ENCODE results near the gene TAC4. TPM values are rescaled to one million over a fixed set of nuclear protein-coding genes. Genes with fewer than 3 reads are reported as not detected.

The TAC4 gene
- polyA plus RNA-seq, 1 donor (not counting 4 experiments of a cell fraction or from before 2014, with no cell fraction given), result not detected

GRCh38 chr17:49788478-49789242 lies 59.2 kb downstream of the TAC4 start, which contains the start of gene KAT7:
KAT7 (plus strand) TSS chr17:49788681; CDS start chr17:49788835, 154 bp downstream.
- Histone ChIP-seq H3K27ac (ENCODE audit: control insufficient read depth, insufficient read depth, low read length) (peak within 1 kb of the TSS; percentile 99), H3K27me3 (ENCODE audit: control insufficient read depth, extremely low read depth, insufficient read depth, low read length) (no peaks in the 10 kb centered on the region), H3K9me3 (ENCODE audit: control insufficient read depth, low read depth, low read length) (no peaks in the 10 kb centered on the region), H2AFZ (ENCODE audit: control insufficient read depth, low read length) (peak within 1 kb of the TSS; percentile 95), H4K20me1 (ENCODE audit: control insufficient read depth, extremely low read depth, insufficient read depth, low read length) (peaks cover 15% of the 10 kb centered on the region), H3K9me1 (ENCODE audit: control insufficient read depth, extremely low read depth, insufficient read depth, low read length) (peaks cover 2% of the 10 kb centered on the region), H3K4me2 (ENCODE audit: control insufficient read depth, extremely low read depth, insufficient read depth, low read depth, low read length) (peak within 1 kb of the TSS; percentile 95), H3K4me3 (ENCODE audit: control insufficient read depth in 2 of 3, extremely low read depth in 1 of 3, insufficient read depth in 2 of 3, low read depth in 1 of 3, low read length in 3 of 3) (peak within 1 kb of the TSS; percentile 69 to 98 (median 88)), H3K79me2 (ENCODE audit: control insufficient read depth, insufficient read depth, low read length) (peaks cover 41% of the 10 kb centered on the region), H3K36me3 (ENCODE audit: control insufficient read depth in 2 of 2, extremely low read depth in 1 of 2, insufficient read depth in 2 of 2, low read length in 2 of 2) (peaks cover 7 to 17% of the 10 kb centered on the region in 2 experiments), H3K4me1 (ENCODE audit: control insufficient read depth, extremely low read depth, insufficient read depth, low read length) (peaks cover 19% of the 10 kb centered on the region), H3K9ac (ENCODE audit: control insufficient read depth, extremely low read depth, insufficient read depth, low read length) (peak within 1 kb of the TSS; percentile 100)
- dilution Hi-C loops (cut with MboI; ENCODE audit: extremely low pct_ligation_motif_present, low sequenced_read_pairs), result no loop called here
- peak; percentile 96 for DNase-seq (ENCODE audit: low read depth, low spot score)
- TF ChIP-seq CTCF (optimal IDR thresholded peaks at IDR 0.05 in 1 of 3, IDR thresholded peaks at IDR 0.05 in 1 of 3, conservative IDR thresholded peaks at IDR 0.05 in 1 of 3; ENCODE audit: extremely low read depth in 1 of 3, insufficient read depth in 2 of 3, low read length in 3 of 3), result no peak
- TF ChIP-seq EZH2 (IDR thresholded peaks at IDR 0.05; ENCODE audit: low read length), result no peak
- peak; percentile 66 for FAIRE-seq

Other genes starting within 250 kb of the TAC4 start
- 24.1 to 27.5 TPM (median 26.0 TPM) in 3 replicates for gene SPOP, start 170.0 kb downstream of the TAC4 start, polyA plus RNA-seq
- 65.7 to 72.3 TPM (median 71.6 TPM) in 3 replicates for gene SLC35B1, start 140.1 kb downstream of the TAC4 start, polyA plus RNA-seq
- 4.7 to 5.3 TPM (median 5.3 TPM) in 3 replicates for gene FAM117A, start 83.9 kb downstream of the TAC4 start, polyA plus RNA-seq
- gene KAT7, start 59.4 kb downstream of the TAC4 start, polyA plus RNA-seq, result 8.0 to 22.8 TPM (median 19.7 TPM) in 3 replicates
- gene DLX4, start 121.1 kb upstream of the TAC4 start, polyA plus RNA-seq, result 0.10 to 0.22 TPM (median 0.18 TPM) in 3 replicates
- gene DLX3, start 147.2 kb upstream of the TAC4 start, polyA plus RNA-seq, result 0.62 to 0.81 TPM (median 0.72 TPM) in 3 replicates
- 427 to 733 TPM (median 708 TPM) in 3 replicates for gene ITGA3, start 208.0 kb upstream of the TAC4 start, polyA plus RNA-seq
- 7.5 to 24.1 TPM (median 8.6 TPM) in 3 replicates for gene PDK2, start 247.3 kb upstream of the TAC4 start, polyA plus RNA-seq